NK-92 treated with Interleukin-12 subunit alpha and Interleukin-12 subunit beta, amount 100 ng/mL, for 24 hours (cell line): ENCODE measurements around the gene DLL1.
"Not testable (repeated sequence)": the region's sequence is repeated elsewhere in the genome, so short reads cannot be mapped to it uniquely, and the experiment has no call there.

Experiments used
- DNase-seq: peaks from one replicate; lab custom pipeline; 2025; lab: John Stamatoyannopoulos, UW

Gene DLL1

DNA sequence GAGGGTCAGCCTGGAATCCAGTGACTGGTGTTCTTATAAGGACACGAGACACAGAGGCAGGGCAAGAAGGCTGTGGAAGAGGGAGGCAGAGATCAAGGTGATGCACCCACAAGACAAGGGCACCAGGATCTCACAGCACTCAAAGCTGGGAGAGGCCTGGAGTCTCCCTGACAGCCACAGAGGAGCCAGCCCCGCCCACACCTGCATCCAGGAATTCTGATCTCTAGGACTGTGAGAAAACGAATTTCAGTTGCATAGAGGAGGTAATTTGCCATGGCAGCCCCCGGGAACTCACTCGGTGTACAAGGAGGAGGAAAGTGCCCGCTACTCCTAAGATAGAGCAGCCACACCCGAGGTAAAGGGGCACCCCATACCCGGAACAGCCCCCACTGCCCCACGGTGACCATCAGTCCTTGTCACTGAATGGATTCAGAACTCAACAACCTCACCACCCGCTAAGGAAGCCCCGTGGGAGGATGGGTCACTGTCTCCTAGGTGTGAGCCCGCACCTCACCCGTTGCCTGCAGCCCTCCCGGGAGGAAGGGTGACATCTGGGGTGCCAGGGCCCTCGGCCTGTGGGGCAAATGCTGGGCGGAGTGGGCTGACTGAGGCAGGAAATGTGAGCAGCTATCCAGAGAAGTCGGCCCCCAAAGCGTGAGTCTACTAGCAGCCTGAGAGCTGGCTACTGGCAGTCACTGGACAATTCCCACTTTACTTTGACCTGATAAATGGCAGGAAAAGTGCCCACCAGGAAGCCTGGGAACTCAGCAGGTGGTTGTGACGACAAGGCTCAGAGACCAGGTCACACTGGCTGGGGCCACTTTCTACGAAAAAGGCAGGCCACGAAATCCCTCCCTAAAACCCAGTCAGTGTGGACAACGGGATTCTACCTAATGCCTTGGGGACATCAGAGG is 22.4 kb downstream of the DLL1 start:
- no peak for DNase-seq

DNA sequence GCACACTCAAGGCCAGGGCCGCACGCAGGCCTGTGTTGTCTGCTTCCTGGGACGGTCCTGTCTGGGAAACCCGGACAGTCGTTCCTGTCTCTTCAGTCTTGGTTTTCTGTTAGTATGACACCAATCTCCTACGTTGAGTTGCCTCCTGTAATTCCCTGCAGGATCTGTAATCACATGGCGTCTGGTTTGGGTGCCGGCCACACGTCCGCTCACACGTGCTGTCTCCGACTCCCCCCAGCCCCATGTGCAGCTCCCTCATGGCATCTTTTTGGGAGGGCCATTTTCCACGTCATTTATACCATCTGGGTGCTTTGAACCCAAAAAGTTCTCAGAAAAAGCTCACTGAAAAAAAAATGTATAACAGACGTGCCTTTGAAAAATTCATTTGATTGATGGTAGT is 23.2 kb downstream of the DLL1 start:
- DNase-seq: no peak

GRCh38 chr6:170266061-170266825 is 24.6 kb downstream of the DLL1 start:
- DNase-seq: no peak

GRCh38 chr6:170265655-170266054 is 25.2 kb downstream of the DLL1 start:
- no peak for DNase-seq

- not testable (repeated sequence) for DNase-seq
Measured at GRCh38 chr6:170264644-170265043, 26.2 kb downstream of the DLL1 start.

DNA sequence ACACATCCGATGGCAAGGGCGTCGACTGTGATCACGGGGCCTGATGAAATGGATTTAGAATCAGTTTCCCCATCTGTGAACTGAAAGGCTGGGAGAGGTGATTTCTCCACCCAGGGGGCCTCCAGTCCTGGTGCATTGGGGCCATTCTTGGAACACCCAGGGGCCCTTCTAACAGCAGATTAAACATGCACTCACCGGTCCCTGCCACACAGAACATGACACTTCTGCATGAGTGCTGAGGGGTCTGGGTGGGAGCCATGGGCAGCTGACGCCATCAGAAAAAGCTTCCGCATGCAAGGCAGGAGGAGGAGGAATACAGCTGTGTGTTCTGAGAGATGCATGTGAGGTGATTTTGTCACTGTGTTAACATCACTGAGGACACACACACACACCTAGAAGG is 26.8 kb downstream of the DLL1 start:
- DNase-seq: no peak

GRCh38 chr6:170263410-170263809 is 27.5 kb downstream of the DLL1 start:
- no peak for DNase-seq

- no peak for DNase-seq
Measured at GRCh38 chr6:170262489-170263088, 28.3 kb downstream of the DLL1 start.

DNA sequence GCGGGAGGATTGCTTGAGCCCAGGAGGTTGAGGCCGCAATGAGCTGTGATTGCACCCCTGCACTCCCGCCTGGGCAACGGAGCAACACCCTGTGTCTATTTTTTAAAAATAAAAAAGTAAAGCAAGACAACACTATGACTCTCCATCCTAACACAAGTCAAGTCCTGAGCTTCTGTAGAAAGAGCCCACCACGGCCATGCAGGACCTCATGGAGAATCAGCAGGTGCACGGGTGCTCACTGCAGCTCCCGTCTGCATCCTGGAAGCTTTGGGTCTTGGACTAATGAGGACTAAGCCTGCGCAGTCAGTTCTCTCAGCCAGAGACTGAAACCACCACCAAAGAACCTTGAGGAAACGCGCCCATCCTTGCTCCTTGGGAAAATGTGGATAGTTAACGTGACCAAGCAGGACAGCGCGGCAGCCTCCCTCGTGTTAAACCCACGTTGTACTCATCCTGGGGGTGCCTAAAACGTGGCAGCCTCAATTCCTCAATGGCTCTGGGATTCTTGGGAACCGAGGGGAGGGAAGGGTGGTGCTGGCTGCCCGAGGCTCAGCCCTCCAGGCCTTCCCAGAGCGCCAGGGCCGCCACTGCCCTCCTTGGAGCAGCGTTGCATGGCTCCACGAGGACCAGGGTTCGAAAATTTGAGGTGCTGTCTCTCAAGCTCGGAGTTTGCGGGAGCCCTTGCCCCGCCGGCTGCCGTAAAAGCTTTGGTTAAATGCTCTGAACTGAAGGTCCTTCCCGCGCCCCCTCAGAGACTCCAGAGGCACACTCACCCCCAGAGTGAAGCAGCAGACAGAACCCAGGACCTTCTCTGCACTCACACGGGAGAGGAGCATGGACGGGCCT is 29.0 kb downstream of the DLL1 start:
- no peak for DNase-seq

- no peak for DNase-seq
Measured at GRCh38 chr6:170260686-170261085, 30.2 kb downstream of the DLL1 start.

- no peak for DNase-seq
Measured at GRCh38 chr6:170259278-170259677, 31.6 kb downstream of the DLL1 start.

- DNase-seq: no peak
Measured at GRCh38 chr6:170258407-170258806, 32.5 kb downstream of the DLL1 start.

DNA sequence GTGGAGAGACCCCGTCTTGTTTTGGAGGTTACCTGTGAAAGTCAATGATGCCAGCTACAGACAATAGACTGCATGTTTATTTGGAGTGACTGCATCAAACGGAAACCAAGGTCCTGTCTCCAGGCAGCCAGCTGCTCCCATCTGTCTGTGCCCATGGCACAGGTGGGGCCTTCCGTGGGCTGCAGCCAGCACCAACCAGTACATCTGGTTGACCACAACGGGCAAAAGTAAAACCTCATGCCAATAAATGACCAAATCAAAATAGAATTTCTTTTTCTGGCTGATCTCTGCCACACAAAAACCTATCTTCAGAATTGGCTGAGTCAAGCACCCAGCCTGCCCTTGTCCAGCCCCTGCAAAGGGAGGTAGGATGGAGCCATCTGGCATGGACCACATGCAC is 33.5 kb downstream of the DLL1 start:
- DNase-seq: no peak

DNA sequence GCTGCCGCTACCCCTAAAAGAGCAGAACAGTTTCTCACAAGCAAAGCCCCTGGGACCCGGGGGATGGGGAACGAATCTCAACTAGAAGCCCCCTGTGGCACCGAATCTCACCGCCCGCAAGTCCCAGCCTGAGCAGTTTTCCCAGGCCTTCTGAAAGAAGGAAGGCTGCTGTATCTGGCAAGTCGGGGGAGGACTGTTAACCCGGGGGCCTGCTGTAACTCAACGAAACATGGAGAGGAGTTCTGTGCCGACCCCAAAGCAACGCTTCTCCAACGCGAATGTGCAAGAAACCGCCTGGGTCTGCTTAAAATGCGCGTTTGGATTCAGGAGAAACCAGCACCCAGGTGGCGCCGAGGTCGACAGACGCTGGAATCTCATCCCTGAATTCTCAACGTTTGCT is 34.2 kb downstream of the DLL1 start:
- DNase-seq: no peak

- no peak for DNase-seq
Measured at GRCh38 chr6:170255426-170256125, 35.3 kb downstream of the DLL1 start.

- DNase-seq: no peak
Measured at GRCh38 chr6:170254315-170255213, 36.3 kb downstream of the DLL1 start.

DNA sequence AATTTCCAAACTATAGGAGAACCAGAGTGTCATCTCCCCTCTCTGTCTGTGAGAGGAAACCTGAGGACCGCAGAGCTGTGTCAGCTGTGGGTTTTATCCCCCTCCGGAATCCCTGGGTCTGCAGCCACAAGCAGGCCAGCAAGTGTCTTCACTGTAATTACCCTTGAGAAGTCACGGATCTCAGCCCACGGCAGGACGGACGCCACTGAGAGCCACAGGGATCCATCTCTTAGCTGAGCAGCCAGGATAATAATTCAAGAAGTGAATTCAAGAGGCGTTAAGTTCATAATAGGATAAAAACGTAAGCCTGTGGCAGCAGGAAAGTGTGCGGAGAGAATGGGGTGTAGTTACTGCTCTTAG is 37.0 kb downstream of the DLL1 start:
- no peak for DNase-seq

- no peak for DNase-seq
Measured at GRCh38 chr6:170253226-170253909, 37.5 kb downstream of the DLL1 start.

DNA sequence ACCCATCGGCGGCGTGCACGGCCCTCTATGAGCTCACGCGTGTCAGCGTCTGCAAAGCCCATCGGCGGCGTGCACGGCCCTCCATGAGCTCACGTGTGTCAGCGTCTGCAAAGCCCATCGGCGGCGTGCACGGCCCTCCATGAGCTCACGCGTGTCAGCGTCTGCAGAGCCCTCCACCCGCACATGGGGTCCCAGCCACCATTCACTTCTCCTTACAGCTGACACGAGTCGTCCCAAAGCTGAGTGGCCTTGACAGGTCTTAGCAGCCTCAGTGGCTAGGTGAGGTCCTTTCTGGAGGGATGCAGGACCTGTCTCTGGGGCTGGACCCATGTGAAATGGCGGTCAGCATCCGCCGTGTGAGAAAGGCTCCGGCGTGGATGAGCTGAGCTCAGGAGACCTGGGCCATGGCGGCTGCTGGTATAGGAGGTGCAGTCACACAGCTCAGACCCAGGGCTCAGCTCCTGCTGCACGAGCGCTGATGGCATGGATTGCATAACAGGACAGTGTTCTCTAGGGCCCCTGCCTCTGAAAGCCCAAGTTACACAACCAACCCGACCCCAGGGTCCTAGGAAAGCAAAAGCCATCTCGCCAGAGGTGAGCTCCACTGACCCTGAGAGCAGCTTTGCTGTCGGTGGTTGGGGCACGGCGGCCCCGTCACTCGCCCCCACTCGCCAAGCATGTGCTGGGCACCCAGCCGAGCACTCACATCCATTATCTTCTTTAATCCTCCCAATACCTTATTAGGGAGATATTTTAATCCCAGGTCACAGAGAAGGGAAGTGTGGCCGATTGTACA is 38.9 kb downstream of the DLL1 start:
- no peak for DNase-seq
